IMR-90 (cell line): ENCODE measurements around the gene MOXD1. TPM values are rescaled to one million over a fixed set of nuclear protein-coding genes. Genes with fewer than 3 reads are reported as not detected.

Experiments used
- ATAC-seq: fragments of 200-7000 bp; cut with Tn5 transposase; 2 replicates; pipeline ENCODE4 v1.9.1; 2020; ENCODE audit warnings: low read depth, mild to moderate bottlenecking, moderate library complexity
- BruUV-seq: library from RNA; stranded (reverse); fragments of 400-500 nt; replicated peaks from 2 replicates; lab custom pipeline; 2021; lab: Mats Ljungman, UMichigan
- CTCF ChIA-PET: fragments of 300-600 bp; formaldehyde crosslinking; extraction: SDS; loops from one replicate; lab custom pipeline; 2021; ENCODE audit warnings: antibody characterized with exemption; lab: Yijun Ruan, JAX
- POLR2A ChIA-PET: fragments of 300-600 bp; sonication (Branson Sonifier 250); formaldehyde crosslinking; loops from one replicate; lab custom pipeline; 2022; ENCODE audit warnings: antibody characterized with exemption; ENCODE audit not compliant: unreplicated experiment; lab: Charles Lee
- DNase-seq: peaks from one replicate; pipeline ENCODE4 v3.0.0; 2013
- H2AFZ ChIP-seq: replicated peaks from 2 replicates; pipeline ENCODE3; 2013; ENCODE audit warnings: low read length, mild to moderate bottlenecking; ENCODE audit not compliant: poor library complexity
- H2AK5ac ChIP-seq: 2 replicates; pipeline ENCODE4 v1.6.1; 2013; ENCODE audit warnings: low read depth, low read length, inconsistent platforms
- H2AK9ac ChIP-seq: replicated peaks from 2 replicates; pipeline ENCODE3; 2013; ENCODE audit warnings: mild to moderate bottlenecking, low read depth, low read length, moderate library complexity; ENCODE audit not compliant: poor library complexity
- H2BK120ac ChIP-seq: 2 replicates; pipeline ENCODE4 v1.6.1; 2013; ENCODE audit warnings: low read depth, low read length, inconsistent platforms
- H2BK15ac ChIP-seq: 3 replicates; pipeline ENCODE4 v1.6.1; 2013; ENCODE audit warnings: low read depth, low read length, inconsistent platforms
- H2BK20ac ChIP-seq: 2 replicates; pipeline ENCODE4 v1.6.1; 2013; ENCODE audit warnings: low read depth, mild to moderate bottlenecking, inconsistent platforms, low read length, moderate library complexity
- H2BK5ac ChIP-seq: 2 replicates; pipeline ENCODE4 v1.6.1; 2013; ENCODE audit warnings: mild to moderate bottlenecking, low read depth, low read length, inconsistent platforms; ENCODE audit not compliant: poor library complexity, severe bottlenecking
- H3K14ac ChIP-seq: replicated peaks from 2 replicates; pipeline ENCODE4 v1.6.1; 2013; ENCODE audit warnings: low read depth, low read length, inconsistent platforms
- H3K18ac ChIP-seq: 2 replicates; pipeline ENCODE4 v1.6.1; 2013; ENCODE audit warnings: low read depth, low read length, control low read depth
- H3K23ac ChIP-seq: 2 replicates; pipeline ENCODE4 v1.6.1; 2013; ENCODE audit warnings: low read depth, low read length, inconsistent platforms
- H3K27ac ChIP-seq: 2 replicates; pipeline ENCODE4 v1.5.1; 2013; ENCODE audit warnings: mild to moderate bottlenecking, control low read depth, low read length; ENCODE audit not compliant: insufficient read depth
- H3K27me3 ChIP-seq: 2 replicates; pipeline ENCODE4 v1.6.1; 2013; ENCODE audit warnings: low read length; ENCODE audit not compliant: control insufficient read depth, insufficient read depth
- H3K36me3 ChIP-seq: 2 replicates; pipeline ENCODE4 v1.6.1; 2013; ENCODE audit warnings: low read length, mixed read lengths; ENCODE audit not compliant: control insufficient read depth, insufficient read depth
- H3K4ac ChIP-seq: 2 replicates; pipeline ENCODE4 v1.6.1; 2013; ENCODE audit warnings: low read depth, low read length, inconsistent platforms
- H3K4me1 ChIP-seq: 2 replicates; pipeline ENCODE4 v1.6.1; 2013; ENCODE audit warnings: low read length, mixed read lengths; ENCODE audit not compliant: control insufficient read depth, insufficient read depth
- H3K4me2 ChIP-seq: 2 replicates; pipeline ENCODE4 v1.6.1; 2013; ENCODE audit warnings: low read depth, mild to moderate bottlenecking, control low read depth, low read length, moderate library complexity
- H3K4me3 ChIP-seq: 2 replicates; pipeline ENCODE4 v1.5.1; 2013; ENCODE audit warnings: low read depth, mild to moderate bottlenecking, control low read depth, low read length, moderate library complexity; ENCODE audit not compliant: insufficient read depth
- H3K56ac ChIP-seq: 2 replicates; pipeline ENCODE4 v1.6.1; 2013; ENCODE audit warnings: low read length, inconsistent platforms; ENCODE audit not compliant: insufficient read depth; ENCODE audit errors: extremely low read depth
- H3K79me1 ChIP-seq, 2 experiments: 2 replicates each; pipeline ENCODE4 v1.6.1; 2013; ENCODE audit warnings: low read length in 2 of 2, inconsistent platforms in 1 of 2, low read depth in 1 of 2
- H3K9ac ChIP-seq: 2 replicates; pipeline ENCODE4 v1.6.1; 2013; ENCODE audit warnings: low read depth, low read length, control low read depth
- H3K9me1 ChIP-seq: 2 replicates; pipeline ENCODE4 v1.6.1; 2013; ENCODE audit warnings: low read length, inconsistent platforms; ENCODE audit not compliant: insufficient read depth
- H3K9me3 ChIP-seq: 2 replicates; pipeline ENCODE4 v1.6.1; 2013; ENCODE audit warnings: low read length; ENCODE audit not compliant: control insufficient read depth, insufficient read depth
- H4K20me1 ChIP-seq: 2 replicates; pipeline ENCODE4 v1.6.1; 2013; ENCODE audit warnings: low read length, inconsistent platforms; ENCODE audit not compliant: insufficient read depth
- H4K5ac ChIP-seq: 2 replicates; pipeline ENCODE4 v1.6.1; 2013; ENCODE audit warnings: mild to moderate bottlenecking, low read depth, low read length, control low read depth
- H4K8ac ChIP-seq, 2 experiments: 2 replicates each; pipeline ENCODE4 v1.6.1; 2013; ENCODE audit warnings: low read depth in 2 of 2, low read length in 2 of 2, control low read depth in 1 of 2, inconsistent platforms in 1 of 2
- H4K91ac ChIP-seq: 2 replicates; pipeline ENCODE4 v1.6.1; 2013; ENCODE audit warnings: low read depth, low read length, inconsistent platforms; ENCODE audit not compliant: insufficient read depth
- BHLHE40 ChIP-seq: fragments of 150-350 bp; IDR thresholded peaks from 2 replicates; pipeline ENCODE4 v1.6.1; 2016; ENCODE audit warnings: mild to moderate bottlenecking, low read depth, low read length
- CEBPB ChIP-seq: IDR thresholded peaks from 2 replicates; pipeline ENCODE4 v1.6.1; 2012; ENCODE audit warnings: low read depth, low read length, improper control_type of control experiment
- MAFK ChIP-seq: IDR thresholded peaks from 2 replicates; pipeline ENCODE4 v1.6.1; 2012; ENCODE audit warnings: low read depth, low read length, improper control_type of control experiment
- MXI1 ChIP-seq: IDR thresholded peaks from 2 replicates; pipeline ENCODE4 v1.6.1; 2012; ENCODE audit warnings: low read depth, mild to moderate bottlenecking, low read length, moderate library complexity, borderline replicate concordance
- NFE2L2 ChIP-seq: fragments of 150-350 bp; IDR thresholded peaks from 2 replicates; pipeline ENCODE4 v1.6.1; 2016; ENCODE audit warnings: low read depth, mild to moderate bottlenecking, low read length
- POLR2A ChIP-seq: IDR thresholded peaks from 2 replicates; pipeline ENCODE4 v1.6.1; 2012; ENCODE audit warnings: mild to moderate bottlenecking, low read depth, low read length
- RAD21 ChIP-seq: IDR thresholded peaks from 2 replicates; pipeline ENCODE4 v1.6.1; 2012; ENCODE audit warnings: low read length, improper control_type of control experiment
- RFX5 ChIP-seq: IDR thresholded peaks from 2 replicates; pipeline ENCODE4 v1.8.0; 2012; ENCODE audit warnings: low read depth, mild to moderate bottlenecking, low read length, moderate library complexity
- SMC3 ChIP-seq: fragments of 150-350 bp; IDR thresholded peaks from 2 replicates; pipeline ENCODE4 v1.6.1; 2016; ENCODE audit warnings: low read depth, mild to moderate bottlenecking, antibody characterized with exemption, low read length, moderate library complexity
- WGBS, 2 experiments: methylation state at CpG; one replicate each; pipeline versions ENCODE4 v1.1.5 to v1.1.7; 2013; ENCODE audit warnings: missing lambda C conversion rate in 2 of 2; ENCODE audit not compliant: insufficient read length in 1 of 2; ENCODE audit errors: extremely low coverage in 2 of 2; 5-methylcytosine and 5-hydroxymethylcytosine counted together
- dilution Hi-C: fragments of 300-500 bp; cut with HindIII; formaldehyde crosslinking; loops from one replicate; pipeline ENCODE4 v1.14.3; 2018; ENCODE audit warnings: low sequenced_read_pairs; ENCODE audit not compliant: unreplicated experiment
- in situ Hi-C: fragments of 300-500 bp; cut with MboI; formaldehyde crosslinking; loops from 3 replicates; pipeline ENCODE4 v1.14.3; 2019; ENCODE audit warnings: low sequenced_read_pairs, inconsistent platforms, mixed read lengths
- intact Hi-C: fragments of 100-400 bp; cut with micrococcal nuclease; formaldehyde crosslinking; loops from 2 replicates; pipeline ENCODE4 v1.10.0; 2022
- polyA plus RNA-seq, 3 experiments: library from polyadenylated mRNA; depleted of rRNA; stranded (reverse); fragments of >200 nt; gene quantifications; 2 replicates each; pipeline ENCODE4 v1.2.3, GENCODE V29; 2012; ENCODE audit warnings: low replicate concordance in 1 of 3
- total RNA-seq: library from RNA; depleted of rRNA; stranded (reverse); fragments of >200 nt; gene quantifications from 2 replicates; pipeline ENCODE4 v1.2.3, GENCODE V29; 2012
- TF ChIP-seq, protein P1 (sequence below): fragments of 150-350 bp; IDR thresholded peaks from 2 replicates; pipeline ENCODE4 v1.6.1; 2016; ENCODE audit warnings: low read depth, mild to moderate bottlenecking, low read length, moderate library complexity, borderline replicate concordance

Gene MOXD1
- total and polyA plus RNA-seq, 2 of the 4 experiments (the other 2 are of a cell fraction): 10.0 to 19.4 TPM

DNA sequence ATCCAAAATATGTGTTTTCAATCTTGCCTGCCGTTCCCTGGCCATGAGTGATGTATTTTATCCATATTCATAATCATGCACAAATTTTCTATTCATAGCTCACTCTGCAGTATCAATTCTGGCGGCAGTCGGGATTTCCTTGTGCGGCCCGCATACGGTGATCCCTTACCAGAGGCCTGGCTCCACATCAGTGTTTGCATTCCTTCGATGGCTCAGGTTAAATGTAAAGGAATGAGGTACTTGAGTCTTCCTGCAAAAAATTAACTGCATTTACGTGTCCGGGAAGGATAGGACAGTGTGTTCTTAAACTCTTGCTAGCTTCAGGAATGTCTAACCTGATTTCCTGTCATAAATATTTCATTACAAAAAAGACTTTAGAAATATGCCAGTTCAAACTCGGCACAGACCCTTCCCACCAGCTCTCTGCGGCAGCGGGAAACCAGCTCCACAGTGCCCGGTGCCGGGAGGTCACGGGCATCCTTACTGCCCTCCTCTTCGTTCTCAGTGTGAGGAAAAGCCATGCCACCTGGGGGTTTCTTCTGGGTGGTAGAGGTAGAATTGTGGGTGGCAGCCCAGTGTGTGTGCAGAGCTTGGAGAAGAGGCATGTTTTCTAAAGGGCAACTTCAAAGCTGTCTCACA lies 154.5 kb downstream of the MOXD1 start (continued):
- TF ChIP-seq MXI1 (no peak), POLR2A (no peak), SMC3 (no peak)

DNA sequence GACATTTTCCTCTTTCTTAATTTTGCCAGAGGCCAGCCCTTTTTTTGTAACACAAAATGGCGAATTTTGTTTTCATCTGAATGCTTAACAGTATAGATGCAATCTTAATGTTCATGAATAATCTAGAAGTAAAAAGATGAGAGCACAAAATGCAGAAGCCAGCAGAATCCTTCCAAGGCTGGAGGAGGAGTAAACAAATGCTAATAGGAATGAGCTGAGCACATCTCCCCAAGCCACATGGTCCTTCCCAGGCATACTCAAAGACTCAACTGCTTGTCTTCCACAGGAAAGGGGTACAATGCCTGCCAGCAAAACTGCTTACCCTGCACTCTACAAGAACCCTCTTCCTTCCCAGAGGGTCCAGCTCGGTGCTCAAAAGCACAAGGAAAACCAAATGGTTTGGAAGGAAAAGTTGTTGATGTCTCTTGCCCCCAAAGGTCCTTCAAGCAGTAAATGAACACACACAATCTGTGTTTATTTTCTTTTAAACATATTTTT lies 155.1 kb downstream of the MOXD1 start:
- TF ChIP-seq CEBPB (no peak), POLR2A (no peak), RAD21 (no peak), MAFK (no peak), MXI1 (no peak), NFE2L2 (no peak), RFX5 (no peak), BHLHE40 (no peak)
- TF ChIP-seq, protein P1, sequence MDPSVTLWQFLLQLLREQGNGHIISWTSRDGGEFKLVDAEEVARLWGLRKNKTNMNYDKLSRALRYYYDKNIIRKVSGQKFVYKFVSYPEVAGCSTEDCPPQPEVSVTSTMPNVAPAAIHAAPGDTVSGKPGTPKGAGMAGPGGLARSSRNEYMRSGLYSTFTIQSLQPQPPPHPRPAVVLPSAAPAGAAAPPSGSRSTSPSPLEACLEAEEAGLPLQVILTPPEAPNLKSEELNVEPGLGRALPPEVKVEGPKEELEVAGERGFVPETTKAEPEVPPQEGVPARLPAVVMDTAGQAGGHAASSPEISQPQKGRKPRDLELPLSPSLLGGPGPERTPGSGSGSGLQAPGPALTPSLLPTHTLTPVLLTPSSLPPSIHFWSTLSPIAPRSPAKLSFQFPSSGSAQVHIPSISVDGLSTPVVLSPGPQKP: no peak
- Histone ChIP-seq H4K8ac (no peak overlapping the region; a peak in 1 of 4 replicates), H3K79me1 (no peaks in the 10 kb centered on the region), H3K4me2 (no peak overlapping the region), H3K27ac (no peak overlapping the region), H3K18ac (no peak overlapping the region), H4K20me1 (no peaks in the 10 kb centered on the region), H4K91ac (no peak overlapping the region), H3K56ac (no peak overlapping the region), H2AFZ (no peak overlapping the region), H2BK5ac (no peak overlapping the region), H2BK15ac (no peak overlapping the region), H4K5ac (no peak overlapping the region), H3K9me3 (no peaks in the 10 kb centered on the region), H3K9me1 (no peaks in the 10 kb centered on the region), H3K27me3 (no peaks in the 10 kb centered on the region), H2AK9ac (no peak overlapping the region), H2AK5ac (0 out of 2 replicates have a peak overlapping the region, but pooled peaks have one; percentile 39), H3K4ac (no peak overlapping the region), H3K9ac (no peak overlapping the region), H3K36me3 (no peaks in the 10 kb centered on the region), H2BK20ac (no peak overlapping the region), H3K4me3 (no peak overlapping the region), H2BK120ac (no peak overlapping the region), H3K14ac (no peak overlapping the region), H3K23ac (no peak overlapping the region), H3K4me1 (peaks cover 6% of the 10 kb centered on the region)
- WGBS, 2 experiments: no CpG with 5 or more reads among the region's 2 CpGs
- in situ Hi-C loops (no loop called here), dilution Hi-C loops (no loop called here), intact Hi-C loops (no loop called here)
- DNase-seq (no peak), ATAC-seq (peak; percentile 35; the same call in 1 of the 2 replicates)
- ChIA-PET POLR2A (no interaction called here), CTCF (interaction anchor here (2.8 kb wide), 1 partner anchor 33 kb away, joined by 14 read pairs; no protein-coding TSS in a partner anchor)
- no TSS peak for BruUV-seq
